ENCODE measurements around the gene NKPD1. TPM values are rescaled to one million over a fixed set of nuclear protein-coding genes. Genes with fewer than 3 reads are reported as not detected.

NKPD1 gene
- total and polyA plus RNA-seq, 2 experiments from 2014 or later, result 0.24 to 1.3 TPM

DNA sequence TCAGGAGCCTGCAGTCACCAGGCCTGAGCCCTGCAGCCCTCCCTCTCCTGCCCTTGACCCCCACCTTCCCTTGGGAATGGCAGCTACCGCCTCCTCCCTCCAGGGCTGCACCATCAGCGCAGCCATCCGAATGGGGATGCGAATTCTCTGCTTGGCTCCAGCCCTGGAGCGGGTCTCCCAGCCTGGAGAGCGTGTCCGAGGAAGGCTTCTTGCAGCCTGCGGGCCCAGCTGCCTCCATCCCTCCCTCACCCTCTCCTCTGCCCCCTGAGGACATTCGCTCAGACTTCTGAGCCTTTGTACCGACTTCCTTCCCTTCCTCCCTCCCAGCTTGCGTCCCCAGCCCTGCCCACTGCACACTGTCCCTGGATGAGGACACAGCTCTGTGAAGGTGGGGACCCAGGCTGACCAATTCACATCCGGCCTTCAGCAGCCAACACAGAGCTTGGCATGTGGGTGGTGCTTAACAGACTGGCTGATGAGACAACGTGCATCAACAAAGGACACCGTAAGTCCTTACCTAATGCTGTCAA lies 6.0 kb upstream of the NKPD1 start:
- TF ChIP-seq JUNB (IDR thresholded peaks at IDR 0.05; ENCODE audit: unreplicated experiment) (no peak), CREB1 (CRISPR knock-in tag; IDR thresholded peaks at IDR 0.05; ENCODE audit: low read depth) (no peak), ZNF331 (CRISPR knock-in tag; IDR thresholded peaks at IDR 0.05; ENCODE audit: low read depth) (no peak), NANOG (IDR thresholded peaks at IDR 0.05; ENCODE audit: borderline replicate concordance) (no peak), EZH2phosphoT487 (IDR thresholded peaks at IDR 0.05; ENCODE audit: unreplicated experiment) (no peak)
- TF ChIP-seq, protein P1, sequence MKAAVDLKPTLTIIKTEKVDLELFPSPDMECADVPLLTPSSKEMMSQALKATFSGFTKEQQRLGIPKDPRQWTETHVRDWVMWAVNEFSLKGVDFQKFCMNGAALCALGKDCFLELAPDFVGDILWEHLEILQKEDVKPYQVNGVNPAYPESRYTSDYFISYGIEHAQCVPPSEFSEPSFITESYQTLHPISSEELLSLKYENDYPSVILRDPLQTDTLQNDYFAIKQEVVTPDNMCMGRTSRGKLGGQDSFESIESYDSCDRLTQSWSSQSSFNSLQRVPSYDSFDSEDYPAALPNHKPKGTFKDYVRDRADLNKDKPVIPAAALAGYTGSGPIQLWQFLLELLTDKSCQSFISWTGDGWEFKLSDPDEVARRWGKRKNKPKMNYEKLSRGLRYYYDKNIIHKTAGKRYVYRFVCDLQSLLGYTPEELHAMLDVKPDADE (IDR thresholded peaks at IDR 0.05), result no peak
- TF ChIP-seq, protein P2, sequence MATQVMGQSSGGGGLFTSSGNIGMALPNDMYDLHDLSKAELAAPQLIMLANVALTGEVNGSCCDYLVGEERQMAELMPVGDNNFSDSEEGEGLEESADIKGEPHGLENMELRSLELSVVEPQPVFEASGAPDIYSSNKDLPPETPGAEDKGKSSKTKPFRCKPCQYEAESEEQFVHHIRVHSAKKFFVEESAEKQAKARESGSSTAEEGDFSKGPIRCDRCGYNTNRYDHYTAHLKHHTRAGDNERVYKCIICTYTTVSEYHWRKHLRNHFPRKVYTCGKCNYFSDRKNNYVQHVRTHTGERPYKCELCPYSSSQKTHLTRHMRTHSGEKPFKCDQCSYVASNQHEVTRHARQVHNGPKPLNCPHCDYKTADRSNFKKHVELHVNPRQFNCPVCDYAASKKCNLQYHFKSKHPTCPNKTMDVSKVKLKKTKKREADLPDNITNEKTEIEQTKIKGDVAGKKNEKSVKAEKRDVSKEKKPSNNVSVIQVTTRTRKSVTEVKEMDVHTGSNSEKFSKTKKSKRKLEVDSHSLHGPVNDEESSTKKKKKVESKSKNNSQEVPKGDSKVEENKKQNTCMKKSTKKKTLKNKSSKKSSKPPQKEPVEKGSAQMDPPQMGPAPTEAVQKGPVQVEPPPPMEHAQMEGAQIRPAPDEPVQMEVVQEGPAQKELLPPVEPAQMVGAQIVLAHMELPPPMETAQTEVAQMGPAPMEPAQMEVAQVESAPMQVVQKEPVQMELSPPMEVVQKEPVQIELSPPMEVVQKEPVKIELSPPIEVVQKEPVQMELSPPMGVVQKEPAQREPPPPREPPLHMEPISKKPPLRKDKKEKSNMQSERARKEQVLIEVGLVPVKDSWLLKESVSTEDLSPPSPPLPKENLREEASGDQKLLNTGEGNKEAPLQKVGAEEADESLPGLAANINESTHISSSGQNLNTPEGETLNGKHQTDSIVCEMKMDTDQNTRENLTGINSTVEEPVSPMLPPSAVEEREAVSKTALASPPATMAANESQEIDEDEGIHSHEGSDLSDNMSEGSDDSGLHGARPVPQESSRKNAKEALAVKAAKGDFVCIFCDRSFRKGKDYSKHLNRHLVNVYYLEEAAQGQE (IDR thresholded peaks at IDR 0.05; ENCODE audit: unreplicated experiment), result no peak
- no peak overlapping the region for H3K4me3 ChIP-seq
- H3K27ac ChIP-seq (ENCODE audit: low read depth), result no peak overlapping the region
- no peaks in the 10 kb centered on the region; the same call in 1 of the 2 replicates for H4K20me1 ChIP-seq (replicated peaks; ENCODE audit: insufficient read depth)
- no peak overlapping the region for H2AFZ ChIP-seq
- H3K36me3 ChIP-seq (ENCODE audit: insufficient read depth), result no peaks in the 10 kb centered on the region
- peak overlapping the region; percentile 32; the same call in 1 of the 2 replicates for H3K4me2 ChIP-seq
- Mint-ChIP-seq H3K9me3 (no peaks in the 10 kb centered on the region; the same call in 2 of the 3 replicates), H3K4me3 (peak overlapping the region; percentile 11; the same call in 2 of the 3 replicates), H3K27ac (no peak overlapping the region), H3K27me3 (ENCODE audit: insufficient read depth, low read depth, poor library complexity) (peaks cover 12% of the 10 kb centered on the region), H3K36me3 (ENCODE audit: low read depth) (no peaks in the 10 kb centered on the region; the same call in 2 of the 3 replicates), H3K4me1 (peaks cover 16% of the 10 kb centered on the region)
- 0 out of 2 replicates have a peak, but pooled peaks cover 4% of the 10 kb centered on the region for H3K4me1 ChIP-seq (ENCODE audit: insufficient read depth)
- DNase-seq (ENCODE audit: low spot score) (peak; percentile 51), ATAC-seq (peak; percentile 15)
- no peaks in the 10 kb centered on the region for H3K27me3 ChIP-seq (ENCODE audit: insufficient read depth)
- H3K79me2 ChIP-seq (replicated peaks; ENCODE audit: insufficient read depth), result no peaks in the 10 kb centered on the region; the same call in 1 of the 2 replicates
- H3F3A ChIP-seq (replicated peaks; ENCODE audit: low read depth), result no peaks in the 10 kb centered on the region; the same call in 1 of the 2 replicates
- H3K9me2 ChIP-seq (ENCODE audit: insufficient read depth), result no peaks in the 10 kb centered on the region

DNA sequence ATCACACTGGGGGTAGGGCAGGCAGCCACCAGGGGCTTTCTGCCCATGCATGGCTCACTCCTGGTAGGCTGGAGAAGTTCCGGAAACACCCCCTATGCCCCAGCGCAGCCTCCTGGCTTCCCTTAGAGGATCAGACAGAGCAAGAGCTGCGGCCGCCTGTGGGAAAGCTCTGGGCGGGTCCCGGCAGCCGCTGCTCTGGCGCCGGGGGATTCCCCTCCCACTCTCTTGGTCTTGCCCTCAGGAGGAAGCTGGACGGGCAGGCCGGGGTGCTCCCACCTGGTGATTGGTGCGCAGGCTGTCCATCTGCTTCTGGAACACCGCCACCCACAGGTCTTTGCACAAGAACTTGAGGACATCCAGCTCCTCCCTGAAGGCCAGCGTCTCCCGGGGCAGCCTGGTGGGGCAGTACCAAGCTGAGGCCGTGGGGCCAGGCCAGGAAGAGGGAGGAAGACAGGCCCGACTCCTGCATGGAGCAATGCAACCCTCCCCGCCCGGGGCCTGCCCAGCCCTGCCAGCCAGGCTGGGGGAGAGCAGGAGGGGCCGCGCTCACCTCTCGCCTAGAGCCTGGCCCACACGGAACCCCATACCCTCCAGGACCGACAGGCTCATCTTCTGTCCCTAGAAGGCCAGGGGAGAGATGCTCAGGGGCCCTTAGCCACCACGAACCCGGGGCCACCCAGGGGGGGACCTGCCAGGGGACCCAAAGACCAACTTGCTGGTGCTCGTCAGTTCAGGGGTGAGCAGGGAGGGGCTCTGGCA lies 4.0 kb upstream of the NKPD1 start:
- peak; percentile 82 for DNase-seq (ENCODE audit: low spot score)
- H3K4me3 ChIP-seq, result no peak overlapping the region
- no peak overlapping the region for H3K27ac Mint-ChIP-seq
- peak; percentile 56 for ATAC-seq
- H3K9me2 ChIP-seq (ENCODE audit: insufficient read depth), result no peaks in the 10 kb centered on the region
- H2AFZ ChIP-seq, result no peak overlapping the region
- H3K4me3 Mint-ChIP-seq, result no peak overlapping the region
- H3K9me3 Mint-ChIP-seq, result no peaks in the 10 kb centered on the region; the same call in 2 of the 3 replicates
- no peaks in the 10 kb centered on the region for H3K79me2 ChIP-seq (replicated peaks; ENCODE audit: insufficient read depth)
- TF ChIP-seq, protein P3, sequence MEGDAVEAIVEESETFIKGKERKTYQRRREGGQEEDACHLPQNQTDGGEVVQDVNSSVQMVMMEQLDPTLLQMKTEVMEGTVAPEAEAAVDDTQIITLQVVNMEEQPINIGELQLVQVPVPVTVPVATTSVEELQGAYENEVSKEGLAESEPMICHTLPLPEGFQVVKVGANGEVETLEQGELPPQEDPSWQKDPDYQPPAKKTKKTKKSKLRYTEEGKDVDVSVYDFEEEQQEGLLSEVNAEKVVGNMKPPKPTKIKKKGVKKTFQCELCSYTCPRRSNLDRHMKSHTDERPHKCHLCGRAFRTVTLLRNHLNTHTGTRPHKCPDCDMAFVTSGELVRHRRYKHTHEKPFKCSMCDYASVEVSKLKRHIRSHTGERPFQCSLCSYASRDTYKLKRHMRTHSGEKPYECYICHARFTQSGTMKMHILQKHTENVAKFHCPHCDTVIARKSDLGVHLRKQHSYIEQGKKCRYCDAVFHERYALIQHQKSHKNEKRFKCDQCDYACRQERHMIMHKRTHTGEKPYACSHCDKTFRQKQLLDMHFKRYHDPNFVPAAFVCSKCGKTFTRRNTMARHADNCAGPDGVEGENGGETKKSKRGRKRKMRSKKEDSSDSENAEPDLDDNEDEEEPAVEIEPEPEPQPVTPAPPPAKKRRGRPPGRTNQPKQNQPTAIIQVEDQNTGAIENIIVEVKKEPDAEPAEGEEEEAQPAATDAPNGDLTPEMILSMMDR (conservative IDR thresholded peaks at IDR 0.05; ENCODE audit: low read depth in 2 of 2), result peak in 1 of 2 experiments; percentile 35; a peak in 1 of 4 replicates
- no peak for TF ChIP-seq EZH2 (IDR thresholded peaks at IDR 0.05; ENCODE audit: low read depth, unreplicated experiment)
- H3K4me1 ChIP-seq (ENCODE audit: insufficient read depth), result 0 out of 2 replicates have a peak, but pooled peaks cover 4% of the 10 kb centered on the region
- H3K4me2 ChIP-seq, result no peak overlapping the region
- H4K20me1 ChIP-seq (replicated peaks; ENCODE audit: insufficient read depth), result no peaks in the 10 kb centered on the region; the same call in 1 of the 2 replicates
- H3F3A ChIP-seq (replicated peaks; ENCODE audit: low read depth), result no peaks in the 10 kb centered on the region; the same call in 1 of the 2 replicates
- no peaks in the 10 kb centered on the region for H3K27me3 ChIP-seq (ENCODE audit: insufficient read depth)
- H3K4me1 Mint-ChIP-seq, result peaks cover 20% of the 10 kb centered on the region
- no peaks in the 10 kb centered on the region for H3K36me3 Mint-ChIP-seq (ENCODE audit: low read depth)
- no peak overlapping the region for H3K27ac ChIP-seq (ENCODE audit: low read depth)
- H3K36me3 ChIP-seq (ENCODE audit: insufficient read depth), result no peaks in the 10 kb centered on the region
- H3K27me3 Mint-ChIP-seq (ENCODE audit: insufficient read depth, low read depth, poor library complexity), result peaks cover 10% of the 10 kb centered on the region
